HPDE6-E6E7 (cell line): ENCODE results near the gene SWAP70.

Experiments used
- DNase-seq: peaks from one replicate; pipeline ENCODE4 v3.0.0; 2011; ENCODE audit warnings: missing footprints; ENCODE audit errors: extremely low spot score

SWAP70 gene

DNA sequence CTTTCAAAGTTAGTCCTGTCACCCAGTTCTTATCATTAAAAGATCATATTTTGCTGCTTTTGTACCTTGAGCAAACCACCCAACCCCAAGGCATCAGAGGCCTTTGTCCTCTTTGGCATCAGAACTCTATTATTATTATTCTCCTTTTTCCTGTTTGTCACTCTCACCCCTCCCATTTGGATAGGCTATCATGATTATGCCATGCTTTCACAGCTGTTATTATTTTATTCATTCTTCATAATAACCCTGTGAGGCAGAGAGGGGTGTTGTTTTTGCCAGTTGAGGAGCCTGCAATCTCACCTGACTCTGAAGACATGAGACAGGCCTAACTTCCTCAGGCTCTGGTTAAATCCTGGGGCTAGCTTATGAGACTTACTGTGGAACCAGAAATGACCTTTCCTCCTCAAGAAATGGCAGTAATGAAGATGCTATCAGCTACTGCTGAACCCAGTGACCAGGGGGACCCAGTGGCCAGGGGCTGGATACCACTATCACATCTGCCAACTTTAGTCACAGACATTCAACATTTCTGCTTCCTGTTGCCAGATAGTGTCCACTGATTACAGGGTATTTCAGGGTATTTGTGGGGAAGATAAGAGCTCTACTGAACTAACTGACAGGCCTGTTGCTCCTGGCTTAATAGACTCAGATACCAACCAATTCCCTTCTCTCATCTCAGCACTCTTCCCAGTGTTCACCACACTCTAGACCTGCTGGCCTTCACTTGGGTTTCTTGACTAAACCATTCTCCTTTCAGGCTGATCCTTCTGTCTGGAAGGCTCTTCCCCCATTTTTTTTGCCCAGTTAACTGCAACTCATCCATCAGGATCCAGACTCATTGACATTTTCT, 11.8 kb upstream of the SWAP70 start:
- DNase-seq = no peak

DNA sequence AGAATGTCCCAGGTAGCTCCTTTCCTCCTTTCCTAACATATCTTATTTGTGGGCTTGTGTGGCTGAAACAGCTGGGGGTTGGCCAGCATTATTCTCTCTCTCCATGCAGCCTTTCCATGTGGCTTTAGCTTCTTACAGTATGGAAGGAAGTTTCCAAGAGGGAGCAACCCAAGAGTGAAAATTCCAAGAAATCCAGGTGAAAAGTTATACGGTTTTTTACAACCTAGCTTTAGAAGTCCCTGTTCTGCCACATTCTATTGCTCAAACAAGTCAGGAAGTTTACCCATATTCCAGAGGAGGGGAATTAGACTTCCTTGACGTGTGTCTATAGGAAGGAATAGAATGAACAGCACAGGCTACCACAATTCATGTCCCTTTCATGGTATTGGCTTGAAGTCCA, 10.0 kb upstream of the SWAP70 start:
- no peak for DNase-seq

DNA sequence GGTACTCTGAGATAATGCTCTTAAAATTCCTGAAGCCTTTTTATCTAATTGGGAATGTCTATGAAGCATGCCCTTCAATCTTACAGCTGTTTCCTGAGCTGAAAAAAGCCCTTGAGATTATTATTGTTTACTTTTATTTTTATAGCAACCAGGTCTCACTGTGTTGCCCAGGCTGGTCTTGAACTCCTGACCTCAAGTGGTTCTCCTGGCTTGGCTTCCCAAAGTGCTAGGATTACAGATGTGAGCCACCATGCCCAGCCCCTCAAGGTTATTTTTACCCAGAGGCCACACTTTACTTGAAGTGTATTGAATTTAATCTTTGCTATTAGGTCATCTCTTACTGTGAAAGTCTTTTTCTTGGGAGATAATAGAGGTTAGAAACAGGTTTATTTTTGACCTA, 7.0 kb upstream of the SWAP70 start:
- DNase-seq = no peak

DNA sequence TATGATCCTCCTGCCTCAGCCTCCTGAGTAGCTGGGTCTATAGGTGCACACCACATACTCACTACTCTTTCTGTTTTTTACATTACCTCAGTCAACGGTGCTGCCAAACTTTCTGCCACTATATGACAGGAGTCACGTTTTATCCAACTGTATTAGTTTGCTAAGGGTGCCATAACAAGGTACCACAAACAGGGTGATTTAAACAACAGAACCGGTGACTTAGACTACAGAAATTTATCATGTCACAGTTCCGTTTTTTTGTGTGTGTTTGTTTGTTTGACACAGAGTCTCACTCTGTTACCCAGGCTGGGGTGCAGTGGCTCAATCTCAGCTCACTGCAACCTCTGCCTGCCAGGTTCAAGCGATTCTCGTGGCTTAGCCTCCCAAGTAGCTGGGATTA, 6.3 kb upstream of the SWAP70 start:
- no peak for DNase-seq

DNA sequence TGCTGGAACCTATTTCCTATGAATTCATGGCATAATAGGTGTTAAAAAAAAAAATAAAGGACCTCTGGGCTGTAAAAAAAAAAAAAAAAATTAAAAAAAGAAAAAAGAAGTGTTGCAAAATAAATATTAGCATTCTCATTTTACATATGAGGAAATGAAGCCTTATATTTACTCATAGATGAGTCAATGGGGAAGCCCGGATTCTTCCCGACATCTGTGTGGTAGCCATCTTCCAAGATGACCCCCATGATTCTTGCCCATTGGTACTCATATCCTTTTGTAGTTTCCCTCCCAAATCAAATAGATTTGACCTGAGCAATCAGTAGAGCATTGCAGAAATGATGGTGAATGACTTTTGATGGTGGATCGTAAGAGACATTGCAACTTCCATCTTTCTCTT, 3.0 kb upstream of the SWAP70 start:
- peak; percentile 48 for DNase-seq

DNA sequence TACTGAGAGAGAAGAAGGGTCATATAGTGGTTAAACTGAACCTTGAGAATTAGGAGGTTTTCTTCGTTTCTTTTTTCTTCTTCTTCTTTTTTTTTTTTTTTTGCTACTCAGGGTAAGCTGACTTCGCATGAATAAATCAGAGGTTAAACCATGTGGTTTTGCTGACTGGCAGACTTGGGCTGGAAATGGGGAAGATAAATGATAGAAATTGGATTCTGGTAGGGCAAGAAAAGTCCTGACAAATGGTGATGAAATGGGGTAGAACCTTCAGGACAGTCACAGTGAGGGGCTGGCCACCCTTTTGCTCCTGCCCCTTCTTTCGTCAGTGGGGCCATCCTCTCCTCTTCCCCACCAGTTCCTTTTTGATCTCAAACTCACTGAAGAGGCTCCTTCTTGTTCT, 1.6 kb upstream of the SWAP70 start:
- DNase-seq = no peak

DNA sequence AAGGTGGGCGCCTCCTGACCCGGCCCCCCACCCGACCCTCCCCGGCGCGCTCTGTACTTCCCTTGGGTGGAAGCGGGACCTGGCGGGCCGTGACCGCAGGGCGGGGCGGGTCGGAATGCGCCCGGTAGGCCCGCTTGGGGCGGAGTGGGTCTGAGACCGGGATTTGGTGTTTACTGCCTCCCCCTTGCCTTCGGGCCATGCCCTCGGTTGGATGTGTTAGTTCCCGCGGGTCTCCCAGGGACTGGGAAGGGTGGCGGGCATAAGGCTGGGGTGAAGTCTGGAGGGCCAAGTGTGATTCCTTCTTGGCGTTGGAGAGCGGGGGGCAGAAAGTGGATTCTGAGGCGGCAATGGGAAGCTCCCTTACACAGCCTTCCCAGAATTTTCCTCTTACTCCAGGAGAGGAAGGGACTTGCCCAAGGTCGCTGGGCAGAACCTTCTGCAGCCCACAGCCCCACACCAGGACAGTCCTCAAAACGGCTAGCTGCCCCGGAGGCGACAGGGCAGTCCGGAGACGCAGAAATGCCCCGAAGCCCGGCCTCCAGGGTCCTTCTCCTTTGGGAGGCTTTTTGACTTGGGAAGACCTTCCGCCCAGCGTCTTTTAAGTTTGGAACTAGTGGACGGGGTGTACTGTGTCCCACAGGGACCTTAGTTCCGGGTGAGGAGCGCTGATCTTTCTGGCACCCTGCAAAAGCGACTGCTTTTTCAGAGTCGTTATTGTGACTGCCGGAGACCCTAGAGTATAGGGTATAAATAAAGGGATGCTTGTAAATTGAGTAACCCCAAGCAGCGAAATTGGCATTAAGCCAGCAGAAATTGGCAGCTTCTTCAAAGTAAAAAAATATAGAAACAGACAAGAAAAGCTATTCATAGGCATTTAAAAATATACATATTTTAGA, 647 bp downstream of the SWAP70 start:
- peak; percentile 21 for DNase-seq

DNA sequence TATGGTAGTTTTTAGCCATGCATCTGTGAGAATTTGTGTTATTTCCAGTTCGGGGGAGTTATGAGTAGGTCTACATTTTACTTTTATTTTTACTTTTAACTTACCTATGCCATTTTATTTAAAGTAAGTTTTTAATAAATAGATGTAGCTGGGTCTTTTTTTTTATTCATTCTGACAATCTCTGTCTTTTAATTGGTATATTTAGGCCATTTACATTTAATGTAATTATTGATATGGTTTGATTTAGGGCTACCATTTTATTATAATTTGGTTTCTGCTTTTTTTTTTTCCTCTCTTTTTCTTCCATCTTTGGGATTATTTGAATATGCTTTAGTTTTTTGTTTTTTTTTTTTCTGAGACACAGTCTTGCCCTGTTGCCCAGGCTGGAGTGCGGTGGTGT, 1.9 kb downstream of the SWAP70 start:
- no peak for DNase-seq

DNA sequence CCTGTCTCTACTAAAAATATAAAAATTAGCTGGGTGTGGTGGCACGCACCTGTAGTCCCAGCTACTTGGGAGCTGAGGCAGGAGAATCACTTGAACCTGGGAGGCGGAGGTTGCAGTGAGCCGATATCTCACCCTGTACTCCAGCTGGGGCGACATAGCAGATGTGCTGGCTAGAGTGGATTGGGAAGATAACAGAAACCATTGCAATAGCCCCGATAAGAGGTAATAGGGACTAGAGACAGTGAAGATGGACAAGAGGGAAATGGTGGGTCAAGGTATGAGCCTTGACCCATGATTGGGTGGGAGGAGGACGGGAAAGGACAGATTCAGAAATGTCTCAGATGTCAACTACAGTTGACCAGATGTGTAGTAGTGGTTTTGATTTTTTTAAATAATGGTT, 6.1 kb downstream of the SWAP70 start:
- no peak for DNase-seq

DNA sequence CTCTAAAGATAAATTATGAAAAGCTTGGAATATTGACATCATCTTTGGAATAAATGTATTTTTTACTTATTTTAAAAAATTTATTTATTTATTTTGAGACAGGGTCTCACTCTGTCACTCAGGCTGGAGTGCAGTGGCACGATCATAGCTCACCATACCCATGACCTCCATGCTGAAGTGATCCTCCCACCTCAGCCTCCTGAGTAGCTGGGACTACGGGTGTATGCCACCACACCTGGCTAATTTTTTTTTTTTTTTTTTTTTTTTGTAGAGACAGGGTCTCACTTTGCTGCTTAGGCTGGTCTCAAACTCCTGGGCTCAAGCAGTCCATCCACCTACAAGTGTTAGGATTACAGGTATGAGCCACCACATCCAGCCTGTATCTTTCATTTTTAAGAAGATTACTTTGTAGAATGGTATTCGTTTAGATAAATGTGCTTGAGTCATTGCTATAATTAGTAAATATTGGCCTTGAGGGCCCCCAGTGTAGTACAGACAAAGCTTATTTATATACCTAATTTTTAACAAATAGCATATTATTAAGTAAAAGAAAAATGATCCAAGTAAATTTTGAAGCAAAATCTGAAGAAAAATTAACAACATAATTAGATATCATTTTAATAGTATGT, 8.5 kb downstream of the SWAP70 start:
- no peak for DNase-seq

DNA sequence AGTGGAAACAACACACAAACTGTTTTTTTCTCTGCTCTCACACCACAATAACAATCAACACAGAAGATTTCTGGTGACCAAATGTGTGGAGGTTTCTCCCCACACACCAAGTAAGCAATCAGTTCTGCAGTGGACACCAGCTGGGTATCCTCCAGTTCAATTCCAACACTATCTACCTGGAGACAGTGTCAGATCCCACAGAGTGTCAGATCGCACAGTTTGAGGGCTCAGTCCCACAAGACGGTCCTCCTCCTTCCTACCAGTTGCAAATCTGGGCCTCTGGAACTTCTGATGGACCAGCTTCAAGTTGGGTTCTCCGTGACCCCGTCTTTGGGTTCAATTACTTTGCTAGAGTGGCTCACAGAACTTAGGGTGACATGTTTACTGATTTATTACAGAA, 9.0 kb downstream of the SWAP70 start:
- DNase-seq = no peak

DNA sequence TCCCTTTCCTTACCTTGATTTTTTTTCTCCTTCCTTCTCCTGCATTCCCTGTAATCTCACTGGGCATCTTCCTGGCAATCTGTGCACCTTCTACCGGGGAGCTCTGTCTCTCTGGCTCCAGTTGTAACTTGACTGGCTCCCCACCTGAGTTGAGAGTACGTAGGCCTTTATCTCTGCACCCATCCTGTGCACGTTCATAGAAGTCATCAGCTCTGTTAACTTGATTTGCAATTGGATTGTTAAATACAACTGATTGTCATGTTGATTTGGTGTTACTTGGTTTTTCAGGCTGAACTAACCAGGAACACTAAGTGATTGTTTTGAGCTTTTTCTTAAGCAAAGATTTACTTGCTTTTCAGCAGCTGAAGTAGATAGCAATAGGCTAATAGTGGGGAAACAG, 11.8 kb downstream of the SWAP70 start:
- DNase-seq = no peak

DNA sequence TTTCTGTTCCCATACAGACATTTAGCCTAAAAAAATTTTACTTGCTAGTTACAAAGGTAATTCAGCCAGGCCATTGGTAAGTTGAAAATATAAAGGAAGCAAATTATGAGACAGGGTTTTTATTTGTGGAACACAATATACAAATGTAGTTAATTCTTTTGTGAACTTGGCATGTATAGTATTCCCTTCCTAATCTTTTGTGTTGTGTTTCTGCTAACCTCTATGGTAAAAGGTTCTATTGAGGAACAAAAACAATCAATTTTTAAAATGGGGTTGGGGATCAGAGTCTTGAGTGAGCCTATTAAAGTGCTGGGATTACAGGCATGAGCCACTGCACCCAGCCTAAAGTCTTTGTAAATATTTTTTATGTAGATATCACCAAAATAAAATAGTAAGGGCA, 14.1 kb downstream of the SWAP70 start:
- DNase-seq = no peak

DNA sequence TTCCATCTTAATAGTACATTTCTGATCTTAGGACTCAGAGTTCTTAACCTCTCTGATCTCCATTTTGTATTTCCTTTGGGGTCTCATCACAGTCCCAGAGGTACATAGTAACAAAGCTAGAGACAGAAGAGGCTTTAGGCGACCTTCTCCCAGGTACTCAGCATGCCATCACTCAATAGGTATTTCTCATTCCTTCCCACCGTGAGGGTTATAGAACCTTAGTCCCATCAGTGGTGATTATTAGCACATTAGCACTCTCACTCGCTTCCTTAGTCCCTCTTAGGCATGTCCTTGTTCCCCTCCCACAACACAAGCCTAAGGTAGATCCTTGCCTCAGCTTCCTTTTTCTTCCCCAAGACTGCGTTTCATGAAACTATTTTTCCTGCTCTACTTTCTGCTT, 14.7 kb downstream of the SWAP70 start:
- DNase-seq = no peak

DNA sequence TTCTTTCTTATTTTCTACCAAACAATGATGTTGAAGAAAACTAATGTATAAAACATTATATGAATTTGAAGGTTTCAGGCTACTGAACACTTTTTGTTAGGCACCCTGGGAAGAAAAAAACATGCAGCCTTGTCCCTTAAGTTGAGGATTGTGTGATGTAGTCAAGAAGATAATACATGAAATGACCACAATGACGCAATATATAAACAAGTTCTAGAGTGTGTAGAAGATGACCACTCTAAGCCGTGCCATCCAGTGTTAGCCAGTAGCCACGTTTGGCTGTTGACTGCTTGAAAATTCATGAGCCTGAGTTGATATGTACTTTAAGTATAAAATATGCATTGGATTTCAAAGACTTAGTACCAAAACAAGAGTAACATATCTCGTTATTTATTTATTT, 16.2 kb downstream of the SWAP70 start:
- DNase-seq = no peak

DNA sequence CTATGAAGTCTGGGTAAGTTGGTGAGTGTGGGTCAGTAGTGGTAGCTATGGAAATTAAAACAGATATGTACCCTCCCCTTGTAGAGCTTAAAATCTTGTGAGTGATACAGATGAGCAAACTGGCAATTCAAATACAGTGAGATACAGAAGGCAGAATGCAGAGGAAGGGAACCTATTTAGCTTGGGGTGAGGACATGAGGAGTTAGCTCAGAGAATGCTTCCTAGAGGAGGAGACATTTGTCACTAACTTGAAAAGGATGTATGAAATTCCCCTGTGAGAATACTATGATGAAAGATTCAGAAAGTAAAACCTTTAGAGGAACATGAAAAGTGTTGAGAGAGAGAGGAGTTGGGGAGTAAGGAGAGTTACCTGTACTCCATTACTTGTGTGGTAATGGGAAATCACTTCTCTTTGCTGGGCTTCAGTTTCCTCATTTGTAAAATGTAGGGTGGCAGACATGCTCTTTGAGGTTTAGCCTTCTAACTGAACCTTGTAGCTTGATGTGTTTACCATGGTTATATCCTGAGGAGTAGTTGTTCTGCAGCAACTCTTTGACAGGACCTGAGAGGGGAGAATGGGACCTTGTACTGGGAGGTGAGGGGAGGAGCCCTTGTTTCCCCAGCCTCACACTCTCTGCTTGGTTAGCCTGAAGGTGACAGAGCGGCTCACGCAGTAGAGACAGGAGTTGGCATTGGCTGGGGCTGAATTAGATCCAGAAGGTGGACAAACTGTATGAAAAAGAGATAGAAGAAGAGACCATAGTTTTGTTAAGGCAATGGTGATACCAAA, 17.9 kb downstream of the SWAP70 start:
- DNase-seq = no peak

DNA sequence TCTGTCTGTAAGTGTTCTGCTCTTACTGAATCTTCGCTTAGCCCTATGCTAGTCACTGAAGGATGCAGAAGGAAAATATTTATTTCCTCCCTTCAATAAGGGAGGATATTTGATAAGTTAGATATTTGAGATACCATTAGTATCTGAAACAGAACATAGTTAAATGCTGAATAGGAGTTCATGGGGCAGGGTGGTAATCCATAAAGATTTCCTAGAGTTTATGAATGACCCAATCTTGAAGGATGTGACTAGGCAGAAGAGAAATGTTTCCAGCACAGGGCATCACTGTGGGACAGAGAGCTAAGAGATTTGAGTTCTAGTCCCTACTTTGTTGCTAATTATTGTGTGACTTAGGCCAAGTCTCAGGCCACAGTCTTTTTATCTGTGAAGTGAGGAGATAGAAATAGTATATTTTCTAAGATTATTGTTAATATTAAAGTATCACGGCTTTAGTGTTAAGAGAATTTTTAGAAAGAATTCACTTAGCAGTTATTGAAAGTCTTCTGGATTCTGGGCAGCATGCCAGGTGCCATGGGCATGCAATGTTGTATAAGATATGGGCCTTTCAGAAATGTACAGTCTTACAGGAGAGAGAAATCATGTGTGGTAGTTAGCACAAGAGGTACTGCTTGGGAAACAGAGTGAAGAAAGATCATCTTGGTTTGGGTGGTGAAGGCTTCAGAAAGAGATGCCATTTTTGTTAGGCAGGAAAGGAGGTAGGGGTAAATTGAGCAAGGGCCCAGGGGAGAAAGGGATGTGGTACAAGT, 24.0 kb downstream of the SWAP70 start:
- no peak for DNase-seq

DNA sequence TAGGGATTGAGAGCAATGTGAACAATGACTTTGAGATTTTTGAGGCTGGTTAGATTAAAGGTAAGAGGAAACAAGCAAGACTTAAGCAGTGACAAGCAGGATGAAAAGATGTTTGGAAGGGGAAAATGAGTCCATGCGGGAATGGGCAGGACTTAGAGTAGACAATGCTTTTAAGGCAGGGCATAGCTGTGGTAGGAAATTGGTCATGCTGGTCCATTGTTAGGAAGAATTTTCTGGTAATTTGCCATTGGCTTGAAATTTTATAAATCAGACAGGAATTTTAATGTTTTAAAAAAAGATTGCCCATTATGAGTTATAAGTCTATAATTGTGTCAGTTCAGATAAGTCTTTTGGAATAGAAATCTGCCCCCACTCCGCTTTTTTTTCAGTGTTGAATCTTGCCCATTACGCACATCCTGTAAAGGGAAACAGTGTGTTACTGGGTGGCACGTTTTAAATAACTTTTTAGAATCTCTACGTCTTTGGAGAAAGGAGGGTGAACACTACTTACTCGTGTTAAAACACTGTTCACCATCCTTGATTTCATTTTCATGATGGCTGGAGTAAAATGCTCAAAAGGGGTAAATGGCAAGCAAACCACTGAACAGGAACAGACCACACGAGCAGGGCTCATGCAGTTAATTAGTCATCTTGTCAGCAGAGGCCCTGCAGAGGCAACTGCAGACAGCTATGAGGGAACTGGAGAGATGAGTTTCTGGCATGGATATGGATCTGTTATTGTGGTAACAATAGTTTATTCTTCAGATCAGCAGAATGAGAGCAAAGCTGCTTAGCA, 25.0 kb downstream of the SWAP70 start:
- DNase-seq = peak; percentile 44

DNA sequence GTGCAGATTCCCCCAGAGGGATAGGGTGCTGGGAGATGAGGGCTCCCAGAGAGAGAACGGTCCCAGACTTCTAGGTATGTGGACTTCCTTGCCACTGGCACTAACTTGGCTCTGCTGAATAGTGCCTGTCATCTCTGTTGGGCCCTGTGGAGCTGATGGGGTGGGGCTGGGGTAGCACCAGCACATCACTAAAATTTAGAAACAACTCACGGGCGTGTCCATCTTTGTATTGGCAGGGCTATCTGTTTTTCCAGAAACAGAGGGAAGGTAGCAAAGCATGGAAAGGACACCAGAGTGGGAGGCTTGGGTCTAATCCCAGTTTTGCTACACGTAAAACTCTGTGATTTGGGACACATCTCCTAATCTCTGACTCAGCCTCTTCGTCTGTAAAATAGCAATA, 25.8 kb downstream of the SWAP70 start:
- DNase-seq = no peak

DNA sequence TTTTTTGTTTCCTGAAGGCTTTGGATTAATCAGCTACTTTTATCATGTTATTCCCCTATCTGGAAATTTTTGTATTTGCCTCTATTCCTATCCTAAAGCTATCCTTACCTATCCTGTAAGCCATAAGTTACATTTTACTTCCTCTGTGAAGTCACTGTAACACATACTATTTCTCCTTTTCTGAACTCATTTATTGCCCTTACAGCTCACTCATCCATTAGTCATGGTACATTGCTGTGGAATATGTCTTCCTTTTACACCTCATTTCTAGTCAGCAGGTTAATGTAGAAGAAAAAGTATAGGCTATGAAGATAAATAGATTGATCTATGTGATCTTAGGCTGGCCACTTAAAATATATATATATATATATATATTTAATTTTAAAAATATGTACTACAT, 28.0 kb downstream of the SWAP70 start:
- DNase-seq = no peak
